IMR-90 (cell line): ENCODE results near the gene PPIC. TPM values are rescaled to one million over a fixed set of nuclear protein-coding genes. Genes with fewer than 3 reads are reported as not detected.
A peak's percentile ranks its signal among the peaks of the same experiment; 100 is the strongest.

Experiments used
- ATAC-seq: fragments of 200-7000 bp; cut with Tn5 transposase; 2 replicates; pipeline ENCODE4 v1.9.1; 2020; ENCODE audit warnings: low read depth, mild to moderate bottlenecking, moderate library complexity
- BruUV-seq: library from RNA; stranded (reverse); fragments of 400-500 nt; replicated peaks from 2 replicates; lab custom pipeline; 2021; lab: Mats Ljungman, UMichigan
- CTCF ChIA-PET: fragments of 300-600 bp; formaldehyde crosslinking; extraction: SDS; loops from one replicate; lab custom pipeline; 2021; ENCODE audit warnings: antibody characterized with exemption; lab: Yijun Ruan, JAX
- POLR2A ChIA-PET: fragments of 300-600 bp; sonication (Branson Sonifier 250); formaldehyde crosslinking; loops from one replicate; lab custom pipeline; 2022; ENCODE audit warnings: antibody characterized with exemption; ENCODE audit not compliant: unreplicated experiment; lab: Charles Lee
- DNase-seq: peaks from one replicate; pipeline ENCODE4 v3.0.0; 2013
- H2AFZ ChIP-seq: replicated peaks from 2 replicates; pipeline ENCODE3; 2013; ENCODE audit warnings: low read length, mild to moderate bottlenecking; ENCODE audit not compliant: poor library complexity
- H2AK5ac ChIP-seq: 2 replicates; pipeline ENCODE4 v1.6.1; 2013; ENCODE audit warnings: low read depth, low read length, inconsistent platforms
- H2AK9ac ChIP-seq: replicated peaks from 2 replicates; pipeline ENCODE3; 2013; ENCODE audit warnings: mild to moderate bottlenecking, low read depth, low read length, moderate library complexity; ENCODE audit not compliant: poor library complexity
- H2BK120ac ChIP-seq: 2 replicates; pipeline ENCODE4 v1.6.1; 2013; ENCODE audit warnings: low read depth, low read length, inconsistent platforms
- H2BK15ac ChIP-seq: 3 replicates; pipeline ENCODE4 v1.6.1; 2013; ENCODE audit warnings: low read depth, low read length, inconsistent platforms
- H2BK20ac ChIP-seq: 2 replicates; pipeline ENCODE4 v1.6.1; 2013; ENCODE audit warnings: low read depth, mild to moderate bottlenecking, inconsistent platforms, low read length, moderate library complexity
- H2BK5ac ChIP-seq: 2 replicates; pipeline ENCODE4 v1.6.1; 2013; ENCODE audit warnings: mild to moderate bottlenecking, low read depth, low read length, inconsistent platforms; ENCODE audit not compliant: poor library complexity, severe bottlenecking
- H3K14ac ChIP-seq: replicated peaks from 2 replicates; pipeline ENCODE4 v1.6.1; 2013; ENCODE audit warnings: low read depth, low read length, inconsistent platforms
- H3K18ac ChIP-seq: 2 replicates; pipeline ENCODE4 v1.6.1; 2013; ENCODE audit warnings: low read depth, low read length, control low read depth
- H3K23ac ChIP-seq: 2 replicates; pipeline ENCODE4 v1.6.1; 2013; ENCODE audit warnings: low read depth, low read length, inconsistent platforms
- H3K27ac ChIP-seq: 2 replicates; pipeline ENCODE4 v1.5.1; 2013; ENCODE audit warnings: mild to moderate bottlenecking, control low read depth, low read length; ENCODE audit not compliant: insufficient read depth
- H3K27me3 ChIP-seq: 2 replicates; pipeline ENCODE4 v1.6.1; 2013; ENCODE audit warnings: low read length; ENCODE audit not compliant: control insufficient read depth, insufficient read depth
- H3K36me3 ChIP-seq: 2 replicates; pipeline ENCODE4 v1.6.1; 2013; ENCODE audit warnings: low read length, mixed read lengths; ENCODE audit not compliant: control insufficient read depth, insufficient read depth
- H3K4ac ChIP-seq: 2 replicates; pipeline ENCODE4 v1.6.1; 2013; ENCODE audit warnings: low read depth, low read length, inconsistent platforms
- H3K4me1 ChIP-seq: 2 replicates; pipeline ENCODE4 v1.6.1; 2013; ENCODE audit warnings: low read length, mixed read lengths; ENCODE audit not compliant: control insufficient read depth, insufficient read depth
- H3K4me2 ChIP-seq: 2 replicates; pipeline ENCODE4 v1.6.1; 2013; ENCODE audit warnings: low read depth, mild to moderate bottlenecking, control low read depth, low read length, moderate library complexity
- H3K4me3 ChIP-seq: 2 replicates; pipeline ENCODE4 v1.5.1; 2013; ENCODE audit warnings: low read depth, mild to moderate bottlenecking, control low read depth, low read length, moderate library complexity; ENCODE audit not compliant: insufficient read depth
- H3K56ac ChIP-seq: 2 replicates; pipeline ENCODE4 v1.6.1; 2013; ENCODE audit warnings: low read length, inconsistent platforms; ENCODE audit not compliant: insufficient read depth; ENCODE audit errors: extremely low read depth
- H3K79me1 ChIP-seq, 2 experiments: 2 replicates each; pipeline ENCODE4 v1.6.1; 2013; ENCODE audit warnings: low read length in 2 of 2, inconsistent platforms in 1 of 2, low read depth in 1 of 2
- H3K9ac ChIP-seq: 2 replicates; pipeline ENCODE4 v1.6.1; 2013; ENCODE audit warnings: low read depth, low read length, control low read depth
- H3K9me1 ChIP-seq: 2 replicates; pipeline ENCODE4 v1.6.1; 2013; ENCODE audit warnings: low read length, inconsistent platforms; ENCODE audit not compliant: insufficient read depth
- H3K9me3 ChIP-seq: 2 replicates; pipeline ENCODE4 v1.6.1; 2013; ENCODE audit warnings: low read length; ENCODE audit not compliant: control insufficient read depth, insufficient read depth
- H4K20me1 ChIP-seq: 2 replicates; pipeline ENCODE4 v1.6.1; 2013; ENCODE audit warnings: low read length, inconsistent platforms; ENCODE audit not compliant: insufficient read depth
- H4K5ac ChIP-seq: 2 replicates; pipeline ENCODE4 v1.6.1; 2013; ENCODE audit warnings: mild to moderate bottlenecking, low read depth, low read length, control low read depth
- H4K8ac ChIP-seq, 2 experiments: 2 replicates each; pipeline ENCODE4 v1.6.1; 2013; ENCODE audit warnings: low read depth in 2 of 2, low read length in 2 of 2, control low read depth in 1 of 2, inconsistent platforms in 1 of 2
- H4K91ac ChIP-seq: 2 replicates; pipeline ENCODE4 v1.6.1; 2013; ENCODE audit warnings: low read depth, low read length, inconsistent platforms; ENCODE audit not compliant: insufficient read depth
- BHLHE40 ChIP-seq: fragments of 150-350 bp; IDR thresholded peaks from 2 replicates; pipeline ENCODE4 v1.6.1; 2016; ENCODE audit warnings: mild to moderate bottlenecking, low read depth, low read length
- CEBPB ChIP-seq: IDR thresholded peaks from 2 replicates; pipeline ENCODE4 v1.6.1; 2012; ENCODE audit warnings: low read depth, low read length, improper control_type of control experiment
- FOS ChIP-seq: fragments of 150-350 bp; IDR thresholded peaks from 2 replicates; pipeline ENCODE4 v1.6.1; 2016; ENCODE audit warnings: low read depth, low read length
- MAZ ChIP-seq: IDR thresholded peaks from 2 replicates; pipeline ENCODE4 v1.6.1; 2012; ENCODE audit warnings: low read depth, mild to moderate bottlenecking, low read length, improper control_type of control experiment, moderate library complexity, borderline replicate concordance
- NFE2L2 ChIP-seq: fragments of 150-350 bp; IDR thresholded peaks from 2 replicates; pipeline ENCODE4 v1.6.1; 2016; ENCODE audit warnings: low read depth, mild to moderate bottlenecking, low read length
- POLR2A ChIP-seq: IDR thresholded peaks from 2 replicates; pipeline ENCODE4 v1.6.1; 2012; ENCODE audit warnings: mild to moderate bottlenecking, low read depth, low read length
- RCOR1 ChIP-seq: IDR thresholded peaks from 2 replicates; pipeline ENCODE4 v1.6.1; 2012; ENCODE audit warnings: mild to moderate bottlenecking, low read length, improper control_type of control experiment; ENCODE audit not compliant: insufficient replicate concordance
- RFX5 ChIP-seq: IDR thresholded peaks from 2 replicates; pipeline ENCODE4 v1.8.0; 2012; ENCODE audit warnings: low read depth, mild to moderate bottlenecking, low read length, moderate library complexity
- SMC3 ChIP-seq: fragments of 150-350 bp; IDR thresholded peaks from 2 replicates; pipeline ENCODE4 v1.6.1; 2016; ENCODE audit warnings: low read depth, mild to moderate bottlenecking, antibody characterized with exemption, low read length, moderate library complexity
- USF2 ChIP-seq: fragments of 150-350 bp; IDR thresholded peaks from 2 replicates; pipeline ENCODE4 v1.6.1; 2017; ENCODE audit warnings: mild to moderate bottlenecking, antibody characterized with exemption, low read length, low read depth
- WGBS, 2 experiments: methylation state at CpG; one replicate each; pipeline versions ENCODE4 v1.1.5 to v1.1.7; 2013; ENCODE audit warnings: missing lambda C conversion rate in 2 of 2; ENCODE audit not compliant: insufficient read length in 1 of 2; ENCODE audit errors: extremely low coverage in 2 of 2; 5-methylcytosine and 5-hydroxymethylcytosine counted together
- dilution Hi-C: fragments of 300-500 bp; cut with HindIII; formaldehyde crosslinking; loops from one replicate; pipeline ENCODE4 v1.14.3; 2018; ENCODE audit warnings: low sequenced_read_pairs; ENCODE audit not compliant: unreplicated experiment
- in situ Hi-C: fragments of 300-500 bp; cut with MboI; formaldehyde crosslinking; loops from 3 replicates; pipeline ENCODE4 v1.14.3; 2019; ENCODE audit warnings: low sequenced_read_pairs, inconsistent platforms, mixed read lengths
- intact Hi-C: fragments of 100-400 bp; cut with micrococcal nuclease; formaldehyde crosslinking; loops from 2 replicates; pipeline ENCODE4 v1.10.0; 2022
- polyA plus RNA-seq, 3 experiments: library from polyadenylated mRNA; depleted of rRNA; stranded (reverse); fragments of >200 nt; gene quantifications; 2 replicates each; pipeline ENCODE4 v1.2.3, GENCODE V29; 2012; ENCODE audit warnings: low replicate concordance in 1 of 3
- total RNA-seq: library from RNA; depleted of rRNA; stranded (reverse); fragments of >200 nt; gene quantifications from 2 replicates; pipeline ENCODE4 v1.2.3, GENCODE V29; 2012
- TF ChIP-seq, protein P1 (sequence below): conservative IDR thresholded peaks from 2 replicates; pipeline ENCODE4 v1.5.1; 2012; ENCODE audit warnings: mild to moderate bottlenecking, low read depth, low read length, improper control_type of control experiment

The PPIC gene
- total and polyA plus RNA-seq, 2 of the 4 experiments (the other 2 are of a cell fraction) = 20.6 to 45.6 TPM

GRCh38 chr5:123047706-123048105, 11.2 kb upstream of the PPIC start:
- Histone ChIP-seq H2AK9ac (no peak overlapping the region), H3K79me1 (no peaks in the 10 kb centered on the region), H3K4me3 (no peak overlapping the region), H3K18ac (no peak overlapping the region), H3K36me3 (no peaks in the 10 kb centered on the region), H3K9me1 (no peaks in the 10 kb centered on the region), H3K27ac (no peak overlapping the region), H4K5ac (no peak overlapping the region), H2AK5ac (no peak overlapping the region), H2BK120ac (no peak overlapping the region), H3K4me2 (no peak overlapping the region), H3K23ac (no peak overlapping the region), H3K9ac (no peak overlapping the region), H4K8ac (no peak overlapping the region), H3K56ac (no peak overlapping the region), H3K27me3 (no peaks in the 10 kb centered on the region), H3K4me1 (no peaks in the 10 kb centered on the region), H2BK5ac (no peak overlapping the region), H3K14ac (no peak overlapping the region), H2AFZ (no peak overlapping the region), H3K4ac (no peak overlapping the region), H4K91ac (no peak overlapping the region), H3K9me3 (no peaks in the 10 kb centered on the region; the same call in 1 of the 2 replicates), H2BK20ac (no peak overlapping the region), H4K20me1 (no peaks in the 10 kb centered on the region), H2BK15ac (no peak overlapping the region)
- WGBS, 2 experiments = no CpG with 5 or more reads among the region's 1 CpG
- in situ Hi-C loops = no loop called here
- no peak for TF ChIP-seq RFX5
- TF ChIP-seq CEBPB = no peak
- TF ChIP-seq, protein P1, sequence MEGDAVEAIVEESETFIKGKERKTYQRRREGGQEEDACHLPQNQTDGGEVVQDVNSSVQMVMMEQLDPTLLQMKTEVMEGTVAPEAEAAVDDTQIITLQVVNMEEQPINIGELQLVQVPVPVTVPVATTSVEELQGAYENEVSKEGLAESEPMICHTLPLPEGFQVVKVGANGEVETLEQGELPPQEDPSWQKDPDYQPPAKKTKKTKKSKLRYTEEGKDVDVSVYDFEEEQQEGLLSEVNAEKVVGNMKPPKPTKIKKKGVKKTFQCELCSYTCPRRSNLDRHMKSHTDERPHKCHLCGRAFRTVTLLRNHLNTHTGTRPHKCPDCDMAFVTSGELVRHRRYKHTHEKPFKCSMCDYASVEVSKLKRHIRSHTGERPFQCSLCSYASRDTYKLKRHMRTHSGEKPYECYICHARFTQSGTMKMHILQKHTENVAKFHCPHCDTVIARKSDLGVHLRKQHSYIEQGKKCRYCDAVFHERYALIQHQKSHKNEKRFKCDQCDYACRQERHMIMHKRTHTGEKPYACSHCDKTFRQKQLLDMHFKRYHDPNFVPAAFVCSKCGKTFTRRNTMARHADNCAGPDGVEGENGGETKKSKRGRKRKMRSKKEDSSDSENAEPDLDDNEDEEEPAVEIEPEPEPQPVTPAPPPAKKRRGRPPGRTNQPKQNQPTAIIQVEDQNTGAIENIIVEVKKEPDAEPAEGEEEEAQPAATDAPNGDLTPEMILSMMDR = no peak
- no peak for TF ChIP-seq POLR2A
- no peak for TF ChIP-seq MAZ
- TF ChIP-seq USF2 = no peak
- TF ChIP-seq RCOR1 = no peak
- TF ChIP-seq FOS = no peak
- TF ChIP-seq SMC3 = no peak
- TF ChIP-seq NFE2L2 = no peak
- no peak for TF ChIP-seq BHLHE40
- ATAC-seq = peak; percentile 82
- intact Hi-C loops = no loop called here
- BruUV-seq = no TSS peak
- CTCF ChIA-PET = no interaction called here
- POLR2A ChIA-PET = no interaction called here
- dilution Hi-C loops = no loop called here
- DNase-seq = peak; percentile 81
